GM18951 (cell line): ENCODE measurements around the gene BYSL.

Source experiments
- POLR2A ChIP-seq: IDR thresholded peaks from 4 replicates; pipeline ENCODE4 v1.6.1; 2011; ENCODE audit warnings: mild to moderate bottlenecking; ENCODE audit not compliant: insufficient read length, insufficient read depth; ENCODE audit errors: extremely low read depth
- in situ Hi-C: fragments of 300-500 bp; cut with MboI; formaldehyde crosslinking; loops from one replicate; pipeline ENCODE4 v1.12.0; 2022; ENCODE audit warnings: low sequenced_read_pairs, mixed read lengths, inconsistent platforms; ENCODE audit not compliant: unreplicated experiment

The BYSL gene

GRCh38 chr6:41920921-41921711 lies at the start of gene BYSL, which contains the start of gene MED20:
Gene BYSL (plus strand): TSS chr6:41921499. CDS start chr6:41921563, 64 bp downstream.
Gene MED20 (minus strand): TSS chr6:41921139. CDS start chr6:41921018, 121 bp downstream.
- in situ Hi-C loops, result no loop called here
- TF ChIP-seq POLR2A, result peak; percentile 57

GRCh38 chr6:41871691-41872090 lies 49.6 kb upstream of the BYSL start:
- in situ Hi-C loops, result no loop called here
- no peak for TF ChIP-seq POLR2A

GRCh38 chr6:41872147-41872546 lies 49.2 kb upstream of the BYSL start:
- in situ Hi-C loops, result no loop called here
- no peak for TF ChIP-seq POLR2A

- in situ Hi-C loops, result no loop called here
- TF ChIP-seq POLR2A, result no peak
Measured at GRCh38 chr6:41874741-41875140, 46.6 kb upstream of the BYSL start.

GRCh38 chr6:41877051-41877680 lies 44.1 kb upstream of the BYSL start:
- in situ Hi-C loops, result no loop called here
- no peak for TF ChIP-seq POLR2A

GRCh38 chr6:41878246-41878645 lies 43.1 kb upstream of the BYSL start:
- no peak for TF ChIP-seq POLR2A
- in situ Hi-C loops, result no loop called here

- no peak for TF ChIP-seq POLR2A
- in situ Hi-C loops, result no loop called here
Measured at GRCh38 chr6:41878961-41879405, 42.3 kb upstream of the BYSL start.

GRCh38 chr6:41881506-41881905 lies 39.8 kb upstream of the BYSL start:
- in situ Hi-C loops, result no loop called here
- no peak for TF ChIP-seq POLR2A

- in situ Hi-C loops, result no loop called here
- TF ChIP-seq POLR2A, result no peak
Measured at GRCh38 chr6:41884957-41885356, 36.3 kb upstream of the BYSL start.

- TF ChIP-seq POLR2A, result no peak
- in situ Hi-C loops, result no loop called here
Measured at GRCh38 chr6:41885930-41886329, 35.4 kb upstream of the BYSL start.

- no peak for TF ChIP-seq POLR2A
- in situ Hi-C loops, result no loop called here
Measured at GRCh38 chr6:41887331-41887751, 34.0 kb upstream of the BYSL start.

GRCh38 chr6:41892921-41893564 lies 28.3 kb upstream of the BYSL start:
- in situ Hi-C loops, result no loop called here
- no peak for TF ChIP-seq POLR2A
